Stimulated activated CD4-positive, alpha-beta T cell treated with anti-CD3 and anti-CD28 coated beads, Interleukin-4, amount 100 ng/mL, for 24 hours (primary cell): ENCODE measurements around the gene CDC26.
"Not testable (repeated sequence)": the region's sequence is repeated elsewhere in the genome, so short reads cannot be mapped to it uniquely, and the experiment has no call there.

ENCODE experiments used
- DNase-seq: peaks from one replicate; pipeline ENCODE4 v3.0.0-alpha.2; 2020

CDC26 gene

GRCh38 chr9:113290052-113290607 lies 14.8 kb upstream of the CDC26 start:
- no peak for DNase-seq

DNA sequence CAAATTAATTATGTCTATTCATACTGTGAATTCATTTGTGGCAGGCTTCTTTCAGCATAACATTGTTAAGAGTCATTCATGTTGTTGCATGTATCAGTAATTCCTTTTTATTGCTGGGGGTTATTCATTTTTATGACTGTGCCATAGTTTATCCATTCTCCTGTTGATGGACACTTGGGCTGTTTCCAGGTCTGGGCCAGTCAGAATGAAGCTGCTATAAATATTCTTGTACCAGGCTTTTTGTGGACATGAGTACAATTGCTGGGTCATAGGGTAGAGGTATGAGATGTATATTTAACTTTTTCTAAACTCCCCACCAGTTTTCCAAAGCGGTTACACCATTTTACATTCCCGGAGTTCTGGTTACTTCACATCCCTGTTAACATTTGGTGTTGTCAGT lies 13.7 kb upstream of the CDC26 start:
- DNase-seq: no peak

DNA sequence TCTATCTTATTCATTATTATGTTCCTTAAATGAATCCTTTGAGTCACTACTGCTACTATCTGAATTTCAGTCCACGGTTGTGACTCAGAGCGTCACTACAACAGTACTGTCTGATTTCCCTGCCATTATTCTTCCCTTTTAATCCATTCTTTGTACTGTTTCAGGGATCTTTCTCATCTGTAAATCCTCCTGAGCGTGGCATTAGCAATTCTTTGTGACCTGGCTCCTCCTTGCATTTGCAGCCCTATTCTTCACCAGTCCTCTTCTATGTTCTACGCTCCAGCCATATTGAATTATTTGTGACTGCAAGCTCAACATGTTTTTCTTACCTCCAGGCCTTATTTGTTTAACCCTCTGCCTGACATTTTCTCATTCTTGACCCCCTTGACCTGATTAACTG lies 6.0 kb upstream of the CDC26 start:
- no peak for DNase-seq

DNA sequence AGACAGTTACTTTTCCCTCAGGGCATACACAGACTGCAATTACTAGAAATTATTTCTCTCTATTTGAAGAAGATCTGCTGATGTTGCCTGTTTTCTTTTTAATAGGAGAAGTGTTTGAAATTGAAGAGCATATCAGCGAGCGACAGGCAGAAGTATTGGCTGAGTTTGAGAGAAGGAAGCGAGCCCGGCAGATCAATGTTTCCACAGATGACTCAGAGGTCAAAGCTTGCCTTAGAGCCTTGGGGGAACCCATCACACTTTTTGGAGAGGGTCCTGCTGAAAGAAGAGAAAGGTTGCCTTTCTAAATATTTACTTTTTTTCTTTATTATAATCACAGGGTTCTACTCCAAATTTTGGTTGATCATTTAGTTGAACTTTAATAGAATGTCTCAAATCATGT lies 3.5 kb upstream of the CDC26 start:
- no peak for DNase-seq

DNA sequence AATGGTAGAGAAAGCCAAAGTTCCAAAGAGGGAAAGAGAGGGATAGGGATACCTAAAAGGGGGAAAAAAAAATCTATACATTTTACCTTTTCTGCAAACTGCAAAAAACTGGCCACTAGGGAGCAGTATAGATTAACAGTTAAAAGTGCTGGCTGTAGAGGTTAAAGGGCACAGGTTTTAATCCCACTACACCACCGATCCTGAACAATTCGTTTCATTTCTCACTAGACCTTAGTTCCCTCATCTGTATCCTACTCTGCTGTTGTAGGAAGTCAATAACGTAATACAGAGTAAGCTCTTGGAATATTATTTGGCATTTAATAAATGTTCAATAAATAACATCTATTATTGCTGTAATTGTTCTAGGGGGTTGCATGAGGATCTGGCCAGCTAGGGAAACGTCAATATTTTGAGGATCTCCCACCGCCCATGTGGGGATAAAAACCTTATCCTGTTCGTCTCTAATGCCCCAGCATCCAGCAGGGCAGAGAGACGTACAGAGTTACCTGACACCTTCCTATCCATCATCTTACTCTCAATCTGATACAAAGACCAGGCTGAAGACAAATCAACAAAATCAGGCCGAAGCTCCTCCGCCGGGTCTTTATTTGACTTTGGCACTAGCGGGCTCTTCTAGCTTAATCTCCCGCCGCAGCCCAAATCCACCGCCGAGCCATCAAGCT lies 757 bp downstream of the CDC26 start:
- peak; percentile 54 for DNase-seq

DNA sequence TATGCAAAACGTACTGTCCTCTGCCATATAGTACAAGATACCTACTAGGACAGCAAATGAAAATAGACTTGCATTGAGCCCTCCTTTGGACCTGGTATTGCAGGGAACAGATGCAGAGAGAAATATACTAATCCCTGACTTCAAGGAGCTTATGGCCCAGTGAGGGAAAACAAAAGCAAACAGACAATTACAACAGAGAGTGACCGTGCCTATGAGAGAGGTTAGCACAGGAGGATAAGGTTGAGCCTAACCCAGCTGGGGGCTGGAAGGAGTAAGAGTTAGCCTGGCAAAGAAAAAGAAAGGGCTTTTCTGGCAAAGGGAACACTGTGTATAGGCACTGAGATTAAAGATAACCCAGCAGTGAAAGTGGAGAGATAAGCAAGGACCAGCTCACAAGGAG lies 5.5 kb downstream of the CDC26 start:
- DNase-seq: no peak

GRCh38 chr9:113269355-113269754 lies 6.0 kb downstream of the CDC26 start:
- no peak for DNase-seq

- DNase-seq: no peak
These were observed 7.3 kb downstream of the CDC26 start for GRCh38 chr9:113267911-113268566.

DNA sequence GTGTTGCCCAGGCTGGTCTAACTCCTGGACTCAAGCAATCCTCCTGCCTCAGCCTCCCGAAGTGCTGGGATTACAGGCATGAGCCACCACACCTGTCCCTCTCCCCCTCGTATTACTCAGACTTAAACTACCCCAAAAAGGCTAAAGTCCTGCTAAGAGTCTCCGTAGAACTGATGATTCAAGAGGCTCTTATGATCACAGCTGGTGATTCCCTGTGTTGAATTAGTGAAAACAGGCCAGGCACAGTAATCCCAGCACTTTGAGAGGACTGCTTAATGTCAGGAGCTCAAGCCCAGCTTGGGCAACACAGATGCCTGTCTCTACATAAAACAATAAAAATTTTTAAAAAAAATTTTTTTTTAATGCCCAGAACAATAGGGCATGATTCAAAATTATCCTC lies 9.2 kb downstream of the CDC26 start:
- DNase-seq: no peak

- DNase-seq: no peak
These were observed 13.3 kb downstream of the CDC26 start for GRCh38 chr9:113261917-113262671.

DNA sequence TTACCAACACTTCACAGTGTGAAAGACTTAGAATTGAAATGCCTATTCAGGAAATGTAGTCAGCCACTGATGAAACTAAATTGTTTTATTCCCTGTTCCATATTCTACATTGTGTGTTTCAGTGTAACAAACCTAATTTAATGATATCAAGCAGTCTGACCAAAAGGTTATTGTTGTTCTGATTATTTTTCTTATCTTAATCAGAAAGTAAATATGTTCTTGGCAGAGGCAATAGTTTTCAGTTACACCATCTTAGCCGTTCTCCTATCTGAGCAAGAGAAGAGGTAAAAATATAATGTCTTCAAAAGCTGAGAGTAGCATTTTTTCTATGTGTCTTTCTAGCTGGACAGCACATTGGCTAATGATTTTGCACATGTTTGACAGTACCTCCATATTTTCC lies 17.1 kb downstream of the CDC26 start:
- no peak for DNase-seq

- DNase-seq: no peak
These were observed 17.5 kb downstream of the CDC26 start for GRCh38 chr9:113257863-113258262.

- DNase-seq: no peak
These were observed 19.9 kb downstream of the CDC26 start for GRCh38 chr9:113255438-113255837.

- DNase-seq: no peak
These were observed 20.4 kb downstream of the CDC26 start for GRCh38 chr9:113254991-113255390.

DNA sequence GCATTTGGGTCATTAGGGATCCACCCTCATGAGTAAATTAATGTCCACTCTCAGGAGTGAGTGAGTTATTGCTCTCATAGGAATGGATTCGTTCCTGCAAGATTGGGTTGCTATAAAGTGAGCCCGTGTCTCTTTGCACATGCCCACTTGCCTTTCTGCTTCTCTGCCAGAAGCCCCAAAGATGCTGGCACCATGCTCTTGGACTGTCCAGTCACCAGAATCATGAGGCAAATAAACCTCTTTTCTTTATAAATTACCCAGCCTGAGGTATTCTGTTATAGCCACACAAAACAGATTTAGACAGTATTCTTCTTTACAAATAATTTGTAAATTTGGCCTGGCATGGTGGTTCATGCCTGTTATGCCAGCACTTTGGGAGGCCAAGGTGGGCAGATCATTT lies 24.6 kb downstream of the CDC26 start:
- DNase-seq: no peak

DNA sequence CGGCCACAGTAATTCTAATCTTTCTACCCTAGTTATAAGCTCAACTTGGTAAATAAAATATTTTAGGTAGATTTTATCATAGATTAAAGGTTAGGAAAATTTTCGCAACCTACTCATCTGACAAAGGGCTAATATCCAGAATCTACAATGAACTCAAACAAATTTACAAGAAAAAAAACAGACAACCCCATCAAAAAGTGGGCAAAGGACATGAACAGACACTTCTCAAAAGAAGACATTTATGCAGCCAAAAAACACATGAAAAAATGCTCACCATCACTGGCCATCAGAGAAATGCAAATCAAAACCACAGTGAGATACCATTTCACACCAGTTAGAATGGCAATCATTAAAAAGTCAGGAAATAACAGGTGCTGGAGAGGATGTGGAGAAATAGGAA lies 25.7 kb downstream of the CDC26 start:
- DNase-seq: not testable (repeated sequence)

DNA sequence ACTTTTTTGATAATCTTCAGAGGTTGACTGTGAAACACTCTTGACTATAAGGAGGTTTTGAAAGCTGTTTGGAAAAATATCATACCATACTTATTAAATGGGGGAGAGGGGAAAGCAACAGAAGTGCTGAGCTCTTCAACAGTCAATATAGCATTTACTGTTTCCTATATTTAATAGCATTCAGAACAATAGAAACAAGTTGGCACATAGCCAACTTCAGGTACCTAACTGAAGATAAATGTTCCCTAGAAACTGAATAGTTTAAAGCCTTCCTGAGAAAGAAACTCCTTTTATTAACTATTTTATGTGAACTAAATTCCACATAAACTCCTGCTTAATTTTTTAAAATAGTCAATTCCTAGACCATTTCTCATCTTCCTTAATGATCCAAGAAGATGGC lies 27.7 kb downstream of the CDC26 start:
- DNase-seq: no peak

DNA sequence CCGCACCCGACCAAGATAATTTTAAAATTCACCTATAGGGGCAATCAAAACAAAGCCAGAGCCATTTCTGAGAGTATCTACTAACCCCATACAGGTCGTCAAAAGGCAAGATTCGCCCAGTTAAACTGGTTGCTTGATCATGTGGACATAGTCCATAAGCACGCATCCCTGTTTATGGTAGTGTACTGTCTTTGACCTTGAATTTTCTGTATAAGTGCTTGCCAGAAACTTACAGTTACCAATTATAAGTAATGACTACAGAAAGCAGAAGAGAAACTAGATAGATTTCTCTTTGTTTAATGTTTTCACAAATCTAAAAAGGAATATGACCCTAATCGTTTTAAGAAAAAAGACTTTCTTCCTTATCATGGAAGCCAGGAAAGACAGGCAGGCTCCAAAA lies 28.4 kb downstream of the CDC26 start:
- DNase-seq: no peak

DNA sequence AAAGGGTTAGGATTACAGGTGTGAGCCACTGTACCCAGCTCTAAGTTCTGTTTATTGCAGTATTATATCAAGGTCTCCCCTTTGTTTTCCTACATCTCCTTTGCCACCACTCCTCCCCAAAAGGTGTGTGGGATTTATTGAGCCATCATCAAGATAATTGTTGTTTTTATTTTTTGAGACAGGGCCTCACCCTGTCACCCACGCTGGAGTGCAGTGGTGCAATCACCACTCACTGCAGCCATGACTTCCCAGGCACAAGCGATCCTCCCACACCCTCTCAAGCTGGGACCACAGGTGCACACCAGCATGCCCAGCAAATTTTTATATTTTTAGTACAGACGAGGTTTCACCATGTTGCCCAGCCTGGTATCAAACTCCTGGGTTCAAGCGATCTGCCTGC lies 29.5 kb downstream of the CDC26 start:
- DNase-seq: no peak

DNA sequence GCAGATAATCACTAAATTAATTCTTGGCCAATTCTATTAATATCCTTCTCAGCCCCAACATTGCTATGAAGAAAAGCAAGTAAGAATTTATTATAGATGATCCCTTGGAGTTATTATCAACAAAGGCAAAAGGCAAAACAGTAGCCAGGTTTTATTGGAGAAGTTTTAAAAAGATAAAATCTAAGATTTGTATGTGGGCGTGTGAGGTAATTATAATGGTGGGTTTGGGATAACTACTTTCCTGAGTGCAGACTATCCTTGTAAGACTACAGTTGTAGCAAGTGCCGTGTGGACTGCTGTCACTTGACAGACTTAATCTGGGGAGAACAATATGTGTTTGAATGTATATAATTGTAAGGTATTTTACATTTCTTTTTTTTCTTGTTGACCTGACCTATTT lies 30.8 kb downstream of the CDC26 start:
- no peak for DNase-seq

GRCh38 chr9:113241161-113241560 lies 34.2 kb downstream of the CDC26 start:
- no peak for DNase-seq

DNA sequence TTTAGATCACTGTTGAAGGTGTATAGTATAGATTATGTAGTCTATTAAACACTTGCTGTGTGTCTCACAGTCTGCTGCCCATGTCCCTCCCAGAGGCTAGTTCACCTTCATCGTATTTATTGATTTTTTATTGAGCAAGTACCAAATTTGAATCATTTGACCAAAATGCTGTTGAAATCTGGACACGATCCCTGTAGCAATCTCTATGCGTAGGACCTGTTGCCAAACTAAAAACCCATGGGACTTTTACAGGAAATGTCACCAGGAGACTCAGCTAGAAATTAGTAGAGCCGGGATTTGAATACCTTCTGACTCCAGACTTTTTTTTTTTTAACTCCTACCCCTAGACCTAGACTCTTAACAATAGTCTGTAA lies 36.5 kb downstream of the CDC26 start:
- DNase-seq: no peak

GRCh38 chr9:113238202-113238858 lies 37.0 kb downstream of the CDC26 start:
- DNase-seq: no peak
